Measurements from ENCODE around the gene SAFB.

- TF ChIP-seq CTCF (IDR thresholded peaks at IDR 0.05; ENCODE audit: poor library complexity) = no peak
- no peak for TF ChIP-seq EZH2 (IDR thresholded peaks at IDR 0.05; ENCODE audit: borderline replicate concordance)
These were observed 72.2 kb downstream of the SAFB start for GRCh38 chr19:5694956-5695648.
